K562 (cell line): ENCODE results near the gene GALNT12. TPM values are rescaled to one million over a fixed set of nuclear protein-coding genes. Genes with fewer than 3 reads are reported as not detected.

Experiments used
- FUS ChIP-seq: fragments of 200-400 bp; formaldehyde crosslinking; optimal IDR thresholded peaks from 2 replicates; pipeline ENCODE3; 2017; ENCODE audit warnings: low read depth, low read length
- SAFB2 ChIP-seq: fragments of 200-400 bp; formaldehyde crosslinking; IDR thresholded peaks from 2 replicates; pipeline ENCODE4 v1.6.1; 2018; ENCODE audit warnings: borderline replicate concordance, low read length, low read depth, moderate library complexity; ENCODE audit not compliant: severe bottlenecking
- SIN3B ChIP-seq: fragments of 450-650 bp; IDR thresholded peaks from 2 replicates; pipeline ENCODE4 v1.6.1; 2017; ENCODE audit warnings: low read depth, mild to moderate bottlenecking, moderate library complexity
- ZNF384 ChIP-seq: IDR thresholded peaks from 2 replicates; pipeline ENCODE4 v1.6.1; 2012; ENCODE audit warnings: low read depth, low read length, improper control_type of control experiment
- polyA plus RNA-seq, 8 experiments: library from polyadenylated mRNA; depleted of rRNA in 4 of 8; stranded (reverse) in 5 of 8; unstranded in 3 of 8; fragments of >200 nt; fragmentation: Nextera tagmentation in 2 of 8; fragmentation: Illumina TruSeq in 1 of 8; extraction: Ambion mirVana in 2 of 8; extraction: Trizol in 1 of 8; gene quantifications; 2 replicates each; pipeline versions ENCODE4 v1.2.1 to v1.2.3, GENCODE V29; 2011 to 2014; ENCODE audit warnings: inconsistent platforms in 1 of 8, missing spikeins in 1 of 8
- total RNA-seq, 7 experiments: library from RNA; depleted of rRNA in 6 of 7; stranded (reverse); fragments of >200 nt in 6 of 7; fragmentation: Illumina TruSeq in 2 of 7; extraction: Trizol in 2 of 7; gene quantifications; 2 replicates each; pipeline versions ENCODE4 v1.2.1 to v1.2.3, GENCODE V29; 2011 to 2021; ENCODE audit warnings: low replicate concordance in 1 of 7
- TF ChIP-seq, protein P1 (sequence below): fragments of 200-600 bp; sonication (generic); IDR thresholded peaks from one replicate; pipeline ENCODE4 v1.6.1; 2012; ENCODE audit warnings: mild to moderate bottlenecking, low read depth, low read length, inconsistent platforms
- TF ChIP-seq, protein P2 (sequence below): fragments of 450-650 bp; IDR thresholded peaks from 2 replicates; pipeline ENCODE4 v1.6.1; 2017; ENCODE audit warnings: mild to moderate bottlenecking, moderate library complexity
- TF ChIP-seq, protein P3 (sequence below): sonication (generic); formaldehyde crosslinking; IDR thresholded peaks from 2 replicates; pipeline ENCODE4 v1.8.0; 2022; ENCODE audit warnings: mild to moderate bottlenecking, missing genetic modification reagents

The GALNT12 gene
- total and polyA plus RNA-seq, 9 of the 15 experiments (the other 6 are each of a cell fraction or from before 2014, with no cell fraction given) = 29.7 to 82.9 (median 44.2) TPM

DNA sequence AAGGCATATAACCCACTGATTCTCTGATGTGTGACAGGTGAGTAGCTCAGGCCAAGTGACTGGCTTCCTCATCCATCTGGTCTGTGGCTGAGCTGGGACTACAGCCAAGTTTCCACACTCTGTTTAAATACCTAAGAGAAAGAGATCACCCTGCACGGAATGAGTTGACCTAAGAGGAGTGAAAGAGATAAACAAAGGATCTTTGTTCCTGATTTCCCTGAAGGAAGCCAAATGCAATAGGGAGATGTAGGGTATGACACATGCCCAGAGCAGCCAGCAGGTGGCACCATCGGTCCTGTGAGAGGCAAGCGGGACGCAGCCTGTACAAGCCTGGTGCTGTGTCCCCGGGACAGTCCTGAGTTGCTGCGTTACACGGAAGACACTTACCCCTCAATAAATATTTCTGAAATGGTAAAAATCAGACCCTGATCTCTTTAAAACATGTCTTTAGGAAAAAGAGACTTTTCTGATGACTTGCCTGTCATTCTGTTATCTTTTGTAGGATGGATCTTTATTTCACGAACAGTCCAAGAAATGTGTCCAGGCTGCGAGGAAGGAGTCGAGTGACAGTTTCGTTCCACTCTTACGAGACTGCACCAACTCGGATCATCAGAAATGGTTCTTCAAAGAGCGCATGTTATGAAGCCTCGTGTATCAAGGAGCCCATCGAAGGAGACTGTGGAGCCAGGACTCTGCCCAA, 41.1 kb downstream of the GALNT12 start (continued):
- TF ChIP-seq, protein P1, sequence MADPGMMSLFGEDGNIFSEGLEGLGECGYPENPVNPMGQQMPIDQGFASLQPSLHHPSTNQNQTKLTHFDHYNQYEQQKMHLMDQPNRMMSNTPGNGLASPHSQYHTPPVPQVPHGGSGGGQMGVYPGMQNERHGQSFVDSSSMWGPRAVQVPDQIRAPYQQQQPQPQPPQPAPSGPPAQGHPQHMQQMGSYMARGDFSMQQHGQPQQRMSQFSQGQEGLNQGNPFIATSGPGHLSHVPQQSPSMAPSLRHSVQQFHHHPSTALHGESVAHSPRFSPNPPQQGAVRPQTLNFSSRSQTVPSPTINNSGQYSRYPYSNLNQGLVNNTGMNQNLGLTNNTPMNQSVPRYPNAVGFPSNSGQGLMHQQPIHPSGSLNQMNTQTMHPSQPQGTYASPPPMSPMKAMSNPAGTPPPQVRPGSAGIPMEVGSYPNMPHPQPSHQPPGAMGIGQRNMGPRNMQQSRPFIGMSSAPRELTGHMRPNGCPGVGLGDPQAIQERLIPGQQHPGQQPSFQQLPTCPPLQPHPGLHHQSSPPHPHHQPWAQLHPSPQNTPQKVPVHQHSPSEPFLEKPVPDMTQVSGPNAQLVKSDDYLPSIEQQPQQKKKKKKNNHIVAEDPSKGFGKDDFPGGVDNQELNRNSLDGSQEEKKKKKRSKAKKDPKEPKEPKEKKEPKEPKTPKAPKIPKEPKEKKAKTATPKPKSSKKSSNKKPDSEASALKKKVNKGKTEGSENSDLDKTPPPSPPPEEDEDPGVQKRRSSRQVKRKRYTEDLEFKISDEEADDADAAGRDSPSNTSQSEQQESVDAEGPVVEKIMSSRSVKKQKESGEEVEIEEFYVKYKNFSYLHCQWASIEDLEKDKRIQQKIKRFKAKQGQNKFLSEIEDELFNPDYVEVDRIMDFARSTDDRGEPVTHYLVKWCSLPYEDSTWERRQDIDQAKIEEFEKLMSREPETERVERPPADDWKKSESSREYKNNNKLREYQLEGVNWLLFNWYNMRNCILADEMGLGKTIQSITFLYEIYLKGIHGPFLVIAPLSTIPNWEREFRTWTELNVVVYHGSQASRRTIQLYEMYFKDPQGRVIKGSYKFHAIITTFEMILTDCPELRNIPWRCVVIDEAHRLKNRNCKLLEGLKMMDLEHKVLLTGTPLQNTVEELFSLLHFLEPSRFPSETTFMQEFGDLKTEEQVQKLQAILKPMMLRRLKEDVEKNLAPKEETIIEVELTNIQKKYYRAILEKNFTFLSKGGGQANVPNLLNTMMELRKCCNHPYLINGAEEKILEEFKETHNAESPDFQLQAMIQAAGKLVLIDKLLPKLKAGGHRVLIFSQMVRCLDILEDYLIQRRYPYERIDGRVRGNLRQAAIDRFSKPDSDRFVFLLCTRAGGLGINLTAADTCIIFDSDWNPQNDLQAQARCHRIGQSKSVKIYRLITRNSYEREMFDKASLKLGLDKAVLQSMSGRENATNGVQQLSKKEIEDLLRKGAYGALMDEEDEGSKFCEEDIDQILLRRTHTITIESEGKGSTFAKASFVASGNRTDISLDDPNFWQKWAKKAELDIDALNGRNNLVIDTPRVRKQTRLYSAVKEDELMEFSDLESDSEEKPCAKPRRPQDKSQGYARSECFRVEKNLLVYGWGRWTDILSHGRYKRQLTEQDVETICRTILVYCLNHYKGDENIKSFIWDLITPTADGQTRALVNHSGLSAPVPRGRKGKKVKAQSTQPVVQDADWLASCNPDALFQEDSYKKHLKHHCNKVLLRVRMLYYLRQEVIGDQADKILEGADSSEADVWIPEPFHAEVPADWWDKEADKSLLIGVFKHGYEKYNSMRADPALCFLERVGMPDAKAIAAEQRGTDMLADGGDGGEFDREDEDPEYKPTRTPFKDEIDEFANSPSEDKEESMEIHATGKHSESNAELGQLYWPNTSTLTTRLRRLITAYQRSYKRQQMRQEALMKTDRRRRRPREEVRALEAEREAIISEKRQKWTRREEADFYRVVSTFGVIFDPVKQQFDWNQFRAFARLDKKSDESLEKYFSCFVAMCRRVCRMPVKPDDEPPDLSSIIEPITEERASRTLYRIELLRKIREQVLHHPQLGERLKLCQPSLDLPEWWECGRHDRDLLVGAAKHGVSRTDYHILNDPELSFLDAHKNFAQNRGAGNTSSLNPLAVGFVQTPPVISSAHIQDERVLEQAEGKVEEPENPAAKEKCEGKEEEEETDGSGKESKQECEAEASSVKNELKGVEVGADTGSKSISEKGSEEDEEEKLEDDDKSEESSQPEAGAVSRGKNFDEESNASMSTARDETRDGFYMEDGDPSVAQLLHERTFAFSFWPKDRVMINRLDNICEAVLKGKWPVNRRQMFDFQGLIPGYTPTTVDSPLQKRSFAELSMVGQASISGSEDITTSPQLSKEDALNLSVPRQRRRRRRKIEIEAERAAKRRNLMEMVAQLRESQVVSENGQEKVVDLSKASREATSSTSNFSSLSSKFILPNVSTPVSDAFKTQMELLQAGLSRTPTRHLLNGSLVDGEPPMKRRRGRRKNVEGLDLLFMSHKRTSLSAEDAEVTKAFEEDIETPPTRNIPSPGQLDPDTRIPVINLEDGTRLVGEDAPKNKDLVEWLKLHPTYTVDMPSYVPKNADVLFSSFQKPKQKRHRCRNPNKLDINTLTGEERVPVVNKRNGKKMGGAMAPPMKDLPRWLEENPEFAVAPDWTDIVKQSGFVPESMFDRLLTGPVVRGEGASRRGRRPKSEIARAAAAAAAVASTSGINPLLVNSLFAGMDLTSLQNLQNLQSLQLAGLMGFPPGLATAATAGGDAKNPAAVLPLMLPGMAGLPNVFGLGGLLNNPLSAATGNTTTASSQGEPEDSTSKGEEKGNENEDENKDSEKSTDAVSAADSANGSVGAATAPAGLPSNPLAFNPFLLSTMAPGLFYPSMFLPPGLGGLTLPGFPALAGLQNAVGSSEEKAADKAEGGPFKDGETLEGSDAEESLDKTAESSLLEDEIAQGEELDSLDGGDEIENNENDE = no peak
- TF ChIP-seq ZNF384 (no peak), SIN3B (no peak), FUS (no peak), SAFB2 (no peak)
- TF ChIP-seq, protein P2, sequence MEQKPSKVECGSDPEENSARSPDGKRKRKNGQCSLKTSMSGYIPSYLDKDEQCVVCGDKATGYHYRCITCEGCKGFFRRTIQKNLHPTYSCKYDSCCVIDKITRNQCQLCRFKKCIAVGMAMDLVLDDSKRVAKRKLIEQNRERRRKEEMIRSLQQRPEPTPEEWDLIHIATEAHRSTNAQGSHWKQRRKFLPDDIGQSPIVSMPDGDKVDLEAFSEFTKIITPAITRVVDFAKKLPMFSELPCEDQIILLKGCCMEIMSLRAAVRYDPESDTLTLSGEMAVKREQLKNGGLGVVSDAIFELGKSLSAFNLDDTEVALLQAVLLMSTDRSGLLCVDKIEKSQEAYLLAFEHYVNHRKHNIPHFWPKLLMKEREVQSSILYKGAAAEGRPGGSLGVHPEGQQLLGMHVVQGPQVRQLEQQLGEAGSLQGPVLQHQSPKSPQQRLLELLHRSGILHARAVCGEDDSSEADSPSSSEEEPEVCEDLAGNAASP = no peak
- TF ChIP-seq, protein P3, sequence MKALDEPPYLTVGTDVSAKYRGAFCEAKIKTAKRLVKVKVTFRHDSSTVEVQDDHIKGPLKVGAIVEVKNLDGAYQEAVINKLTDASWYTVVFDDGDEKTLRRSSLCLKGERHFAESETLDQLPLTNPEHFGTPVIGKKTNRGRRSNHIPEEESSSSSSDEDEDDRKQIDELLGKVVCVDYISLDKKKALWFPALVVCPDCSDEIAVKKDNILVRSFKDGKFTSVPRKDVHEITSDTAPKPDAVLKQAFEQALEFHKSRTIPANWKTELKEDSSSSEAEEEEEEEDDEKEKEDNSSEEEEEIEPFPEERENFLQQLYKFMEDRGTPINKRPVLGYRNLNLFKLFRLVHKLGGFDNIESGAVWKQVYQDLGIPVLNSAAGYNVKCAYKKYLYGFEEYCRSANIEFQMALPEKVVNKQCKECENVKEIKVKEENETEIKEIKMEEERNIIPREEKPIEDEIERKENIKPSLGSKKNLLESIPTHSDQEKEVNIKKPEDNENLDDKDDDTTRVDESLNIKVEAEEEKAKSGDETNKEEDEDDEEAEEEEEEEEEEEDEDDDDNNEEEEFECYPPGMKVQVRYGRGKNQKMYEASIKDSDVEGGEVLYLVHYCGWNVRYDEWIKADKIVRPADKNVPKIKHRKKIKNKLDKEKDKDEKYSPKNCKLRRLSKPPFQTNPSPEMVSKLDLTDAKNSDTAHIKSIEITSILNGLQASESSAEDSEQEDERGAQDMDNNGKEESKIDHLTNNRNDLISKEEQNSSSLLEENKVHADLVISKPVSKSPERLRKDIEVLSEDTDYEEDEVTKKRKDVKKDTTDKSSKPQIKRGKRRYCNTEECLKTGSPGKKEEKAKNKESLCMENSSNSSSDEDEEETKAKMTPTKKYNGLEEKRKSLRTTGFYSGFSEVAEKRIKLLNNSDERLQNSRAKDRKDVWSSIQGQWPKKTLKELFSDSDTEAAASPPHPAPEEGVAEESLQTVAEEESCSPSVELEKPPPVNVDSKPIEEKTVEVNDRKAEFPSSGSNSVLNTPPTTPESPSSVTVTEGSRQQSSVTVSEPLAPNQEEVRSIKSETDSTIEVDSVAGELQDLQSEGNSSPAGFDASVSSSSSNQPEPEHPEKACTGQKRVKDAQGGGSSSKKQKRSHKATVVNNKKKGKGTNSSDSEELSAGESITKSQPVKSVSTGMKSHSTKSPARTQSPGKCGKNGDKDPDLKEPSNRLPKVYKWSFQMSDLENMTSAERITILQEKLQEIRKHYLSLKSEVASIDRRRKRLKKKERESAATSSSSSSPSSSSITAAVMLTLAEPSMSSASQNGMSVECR (CRISPR knock-in tag) = 0 out of 2 replicates have a peak, but pooled peaks have one; percentile 28
